Measurements from ENCODE around the gene BCAS3. TPM values are rescaled to one million over a fixed set of nuclear protein-coding genes. Genes with fewer than 3 reads are reported as not detected.

Gene BCAS3
- total RNA-seq, 1 experiment from 2014 or later = 26.3 TPM

DNA sequence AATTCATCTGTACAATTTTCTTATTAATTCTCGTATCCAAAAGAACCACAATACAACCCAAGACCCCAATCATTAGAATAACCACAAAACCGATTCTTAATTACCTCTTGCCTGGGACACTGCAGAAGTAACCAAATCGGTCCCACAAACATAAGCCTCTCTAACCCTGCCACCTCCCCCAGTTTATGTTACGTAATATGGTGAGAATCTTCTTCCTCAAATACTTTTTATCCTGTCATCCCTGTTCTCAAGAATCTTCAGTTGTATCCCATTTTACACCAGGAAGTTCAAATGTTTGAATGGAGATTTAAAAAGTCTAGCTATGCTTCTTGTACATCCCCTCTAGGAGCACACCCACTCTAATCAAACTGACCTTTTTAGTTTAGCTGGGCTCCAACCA, 452.7 kb downstream of the BCAS3 start:
- Histone ChIP-seq H3K4me1 (ENCODE audit: control insufficient read depth in 1 of 2, insufficient read depth in 2 of 2, low read length in 2 of 2) (no peaks in the 10 kb centered on the region; a peak in 1 of 4 replicates), H2AFZ (ENCODE audit: low read depth, low read length, poor library complexity, severe bottlenecking) (no peak overlapping the region), H3K9ac (ENCODE audit: low read length) (no peak overlapping the region), H3K9me2 (ENCODE audit: insufficient read depth) (no peaks in the 10 kb centered on the region), H3K27ac (ENCODE audit: low read depth, low read length) (no peak overlapping the region), H3K9me3 (ENCODE audit: control insufficient read depth in 1 of 2, insufficient read depth in 1 of 2, low read depth in 1 of 2, low read length in 2 of 2) (no peaks in the 10 kb centered on the region), H4K20me1 (ENCODE audit: insufficient read depth) (no peaks in the 10 kb centered on the region), H3K36me3 (ENCODE audit: control insufficient read depth in 1 of 2, insufficient read depth in 2 of 2, low read length in 2 of 2) (no peaks in the 10 kb centered on the region), H3K27me3 (ENCODE audit: insufficient read depth, low read length) (no peaks in the 10 kb centered on the region), H3K79me2 (ENCODE audit: insufficient read depth, low read length) (no peaks in the 10 kb centered on the region), H3K4me3 (replicated peaks in 1 of 2; ENCODE audit: low read depth in 1 of 2, low read length in 2 of 2) (no peak overlapping the region), H3K4me2 (ENCODE audit: low read length) (no peak overlapping the region)
- DNase-seq (ENCODE audit: low read depth, low spot score) (no peak), ATAC-seq (no peak)
- ChIA-PET RAD21 (ENCODE audit: low non-redundant PET in 1 of 2, low total read pairs in 2 of 2, uncharacterized antibody in 2 of 2, unreplicated experiment in 2 of 2) (no interaction called here), CTCF (no interaction called here), POLR2A (no interaction called here)
- TF ChIP-seq TCF7L2 (IDR thresholded peaks at IDR 0.05; ENCODE audit: borderline replicate concordance, extremely low read depth, insufficient read depth, insufficient read length) = no peak
- TF ChIP-seq JUND (IDR thresholded peaks at IDR 0.05) = no peak
- no peak for TF ChIP-seq SIN3A (IDR thresholded peaks at IDR 0.05; ENCODE audit: low read depth)
- TF ChIP-seq EZH2 (IDR thresholded peaks at IDR 0.05) = no peak
- TF ChIP-seq, protein P1, sequence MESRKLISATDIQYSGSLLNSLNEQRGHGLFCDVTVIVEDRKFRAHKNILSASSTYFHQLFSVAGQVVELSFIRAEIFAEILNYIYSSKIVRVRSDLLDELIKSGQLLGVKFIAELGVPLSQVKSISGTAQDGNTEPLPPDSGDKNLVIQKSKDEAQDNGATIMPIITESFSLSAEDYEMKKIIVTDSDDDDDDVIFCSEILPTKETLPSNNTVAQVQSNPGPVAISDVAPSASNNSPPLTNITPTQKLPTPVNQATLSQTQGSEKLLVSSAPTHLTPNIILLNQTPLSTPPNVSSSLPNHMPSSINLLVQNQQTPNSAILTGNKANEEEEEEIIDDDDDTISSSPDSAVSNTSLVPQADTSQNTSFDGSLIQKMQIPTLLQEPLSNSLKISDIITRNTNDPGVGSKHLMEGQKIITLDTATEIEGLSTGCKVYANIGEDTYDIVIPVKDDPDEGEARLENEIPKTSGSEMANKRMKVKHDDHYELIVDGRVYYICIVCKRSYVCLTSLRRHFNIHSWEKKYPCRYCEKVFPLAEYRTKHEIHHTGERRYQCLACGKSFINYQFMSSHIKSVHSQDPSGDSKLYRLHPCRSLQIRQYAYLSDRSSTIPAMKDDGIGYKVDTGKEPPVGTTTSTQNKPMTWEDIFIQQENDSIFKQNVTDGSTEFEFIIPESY (IDR thresholded peaks at IDR 0.05; ENCODE audit: extremely low read depth, insufficient replicate concordance, low read length) = no peak
- no peak for TF ChIP-seq SP1 (IDR thresholded peaks at IDR 0.05; ENCODE audit: low read depth)
- no peak for TF ChIP-seq EGR1 (IDR thresholded peaks at IDR 0.05; ENCODE audit: low read depth)
- no peak for TF ChIP-seq YY1 (IDR thresholded peaks at IDR 0.05; ENCODE audit: extremely low read depth, insufficient replicate concordance, low read depth, low read length)
- TF ChIP-seq, protein P2, sequence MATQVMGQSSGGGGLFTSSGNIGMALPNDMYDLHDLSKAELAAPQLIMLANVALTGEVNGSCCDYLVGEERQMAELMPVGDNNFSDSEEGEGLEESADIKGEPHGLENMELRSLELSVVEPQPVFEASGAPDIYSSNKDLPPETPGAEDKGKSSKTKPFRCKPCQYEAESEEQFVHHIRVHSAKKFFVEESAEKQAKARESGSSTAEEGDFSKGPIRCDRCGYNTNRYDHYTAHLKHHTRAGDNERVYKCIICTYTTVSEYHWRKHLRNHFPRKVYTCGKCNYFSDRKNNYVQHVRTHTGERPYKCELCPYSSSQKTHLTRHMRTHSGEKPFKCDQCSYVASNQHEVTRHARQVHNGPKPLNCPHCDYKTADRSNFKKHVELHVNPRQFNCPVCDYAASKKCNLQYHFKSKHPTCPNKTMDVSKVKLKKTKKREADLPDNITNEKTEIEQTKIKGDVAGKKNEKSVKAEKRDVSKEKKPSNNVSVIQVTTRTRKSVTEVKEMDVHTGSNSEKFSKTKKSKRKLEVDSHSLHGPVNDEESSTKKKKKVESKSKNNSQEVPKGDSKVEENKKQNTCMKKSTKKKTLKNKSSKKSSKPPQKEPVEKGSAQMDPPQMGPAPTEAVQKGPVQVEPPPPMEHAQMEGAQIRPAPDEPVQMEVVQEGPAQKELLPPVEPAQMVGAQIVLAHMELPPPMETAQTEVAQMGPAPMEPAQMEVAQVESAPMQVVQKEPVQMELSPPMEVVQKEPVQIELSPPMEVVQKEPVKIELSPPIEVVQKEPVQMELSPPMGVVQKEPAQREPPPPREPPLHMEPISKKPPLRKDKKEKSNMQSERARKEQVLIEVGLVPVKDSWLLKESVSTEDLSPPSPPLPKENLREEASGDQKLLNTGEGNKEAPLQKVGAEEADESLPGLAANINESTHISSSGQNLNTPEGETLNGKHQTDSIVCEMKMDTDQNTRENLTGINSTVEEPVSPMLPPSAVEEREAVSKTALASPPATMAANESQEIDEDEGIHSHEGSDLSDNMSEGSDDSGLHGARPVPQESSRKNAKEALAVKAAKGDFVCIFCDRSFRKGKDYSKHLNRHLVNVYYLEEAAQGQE (IDR thresholded peaks at IDR 0.05; ENCODE audit: low read depth) = no peak
- no peak for TF ChIP-seq ZFX (IDR thresholded peaks at IDR 0.05)
- TF ChIP-seq EZH2phosphoT487 (IDR thresholded peaks at IDR 0.05; ENCODE audit: borderline replicate concordance) = no peak
- TF ChIP-seq CEBPB (IDR thresholded peaks at IDR 0.05; ENCODE audit: low read depth) = no peak
- TF ChIP-seq ZNF274 (IDR thresholded peaks at IDR 0.05; ENCODE audit: low read depth, low read length) = no peak
- TF ChIP-seq CBX3 (IDR thresholded peaks at IDR 0.05; ENCODE audit: low read depth) = no peak
- TF ChIP-seq POLR2A (IDR thresholded peaks at IDR 0.05; ENCODE audit: borderline replicate concordance, extremely low read depth, insufficient read depth, insufficient read length) = no peak
- no TSS peak for BruUV-seq (replicated peaks)
- intact Hi-C loops (cut with micrococcal nuclease) = no loop called here

Data from HCT116 (cell line).